HG02981 (cell line): ENCODE results near the gene MARVELD1.

Experiments
- ATAC-seq: cut with Tn5 transposase; IDR thresholded peaks from one replicate; pipeline ENCODE4 v1.9.1; 2021; ENCODE audit warnings: mild to moderate bottlenecking, moderate library complexity; ENCODE audit not compliant: unreplicated experiment

Gene MARVELD1

GRCh38 chr10:97719602-97720001 lies 6.1 kb downstream of the MARVELD1 start:
- ATAC-seq, result no peak

DNA sequence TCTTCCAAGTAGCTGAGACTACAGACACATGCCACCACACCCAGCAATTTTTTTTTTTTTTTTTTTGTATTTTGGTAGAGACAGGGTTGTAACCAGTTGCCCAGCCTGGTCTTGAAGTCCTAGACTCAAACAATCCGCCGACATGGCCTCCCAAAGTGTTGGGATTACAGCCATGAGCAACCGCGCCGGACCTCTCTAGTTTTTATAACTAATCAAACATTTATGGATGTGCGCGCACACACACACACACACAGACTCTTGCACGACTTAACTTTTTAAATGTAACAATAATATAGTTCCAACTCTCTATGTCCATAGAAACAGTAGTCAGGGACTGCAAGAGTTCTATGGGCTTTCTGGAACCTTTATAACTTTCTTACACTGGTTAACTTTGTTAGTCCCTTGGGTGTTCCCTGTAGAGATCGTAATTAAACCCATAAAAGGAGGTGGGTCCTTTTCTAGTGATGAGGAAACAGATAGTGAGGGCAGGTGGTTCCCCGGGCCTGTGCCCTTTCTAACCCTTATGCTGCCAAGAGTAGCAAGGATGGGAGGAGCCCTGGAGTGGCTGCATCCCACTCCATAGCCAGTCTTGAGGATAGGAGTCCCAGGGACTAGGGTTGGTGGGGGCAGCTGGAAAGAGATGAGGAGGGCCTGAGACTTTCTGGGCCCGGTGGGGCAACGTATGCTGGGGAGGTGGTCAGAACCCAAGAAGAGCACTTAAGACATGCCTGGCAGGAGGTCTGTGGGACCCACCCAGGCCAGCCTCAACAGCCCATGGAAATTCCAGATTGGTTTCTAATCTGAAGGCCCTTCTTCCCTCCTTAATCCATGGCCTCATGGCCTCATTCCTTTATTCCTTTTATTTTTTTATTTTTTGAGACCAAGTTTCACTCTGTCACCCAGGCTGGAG lies 8.6 kb downstream of the MARVELD1 start:
- no peak for ATAC-seq

GRCh38 chr10:97723001-97723400 lies 9.5 kb downstream of the MARVELD1 start:
- no peak for ATAC-seq

GRCh38 chr10:97724341-97724941 lies 10.9 kb downstream of the MARVELD1 start:
- no peak for ATAC-seq

GRCh38 chr10:97726636-97727178 lies 13.2 kb downstream of the MARVELD1 start:
- ATAC-seq, result no peak

DNA sequence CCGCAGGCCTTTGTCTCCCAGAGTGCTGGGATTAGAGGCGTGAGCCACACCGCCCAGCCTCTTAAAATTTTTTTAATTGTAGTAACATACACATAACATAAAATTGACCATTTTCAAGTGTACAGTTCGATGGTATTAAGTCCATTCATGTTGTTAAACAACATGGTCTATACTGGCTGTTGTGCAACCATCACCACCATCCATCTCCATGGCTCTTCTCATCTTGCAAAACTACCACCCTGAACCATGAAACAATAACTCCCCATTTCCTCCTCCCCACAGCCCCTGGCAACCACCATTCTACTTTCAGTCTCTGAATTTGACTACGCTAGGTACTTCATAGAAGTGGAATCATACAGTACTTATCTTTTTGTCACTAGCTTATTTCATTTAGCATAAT lies 15.5 kb downstream of the MARVELD1 start:
- no peak for ATAC-seq

- ATAC-seq, result no peak
Measured at GRCh38 chr10:97731346-97732051, 18.0 kb downstream of the MARVELD1 start.

DNA sequence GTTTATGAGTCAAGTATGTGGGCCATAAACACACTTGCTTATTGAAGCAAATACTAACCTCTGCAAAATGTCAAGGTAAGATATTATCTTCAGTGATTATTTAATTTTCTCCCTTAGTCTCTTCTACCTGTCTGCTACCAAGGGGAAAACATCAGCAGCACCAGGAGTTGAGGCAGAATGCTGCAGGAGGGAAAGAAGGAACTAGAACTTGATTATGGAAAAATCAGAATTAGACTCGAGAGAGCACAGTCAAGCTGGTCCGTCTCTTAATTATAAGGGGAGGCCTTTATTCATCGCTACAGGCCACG lies 18.5 kb downstream of the MARVELD1 start:
- ATAC-seq, result no peak

DNA sequence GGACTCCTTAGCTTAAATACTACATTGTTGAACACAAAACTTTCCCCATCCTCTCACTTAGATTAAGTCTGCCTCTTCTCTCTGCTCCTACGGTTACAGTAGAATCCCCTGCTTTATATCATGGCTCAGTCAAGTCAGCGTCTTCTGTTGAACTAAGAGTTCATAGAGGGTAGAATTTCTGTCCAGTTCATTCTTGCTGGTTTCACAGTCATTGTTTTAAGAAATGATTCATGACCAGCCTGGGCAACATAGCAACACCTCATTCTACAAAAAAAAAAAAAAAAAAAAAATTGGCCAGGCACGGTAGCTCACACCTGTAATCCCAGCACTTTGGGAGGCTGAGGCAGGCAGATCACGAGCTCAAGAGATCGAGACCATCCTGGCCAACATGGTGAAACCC lies 19.7 kb downstream of the MARVELD1 start:
- ATAC-seq, result no peak

- ATAC-seq, result no peak
Measured at GRCh38 chr10:97734021-97734420, 20.5 kb downstream of the MARVELD1 start.

- peak; percentile 16 for ATAC-seq
Measured at GRCh38 chr10:97736403-97736901, 22.9 kb downstream of the MARVELD1 start.

DNA sequence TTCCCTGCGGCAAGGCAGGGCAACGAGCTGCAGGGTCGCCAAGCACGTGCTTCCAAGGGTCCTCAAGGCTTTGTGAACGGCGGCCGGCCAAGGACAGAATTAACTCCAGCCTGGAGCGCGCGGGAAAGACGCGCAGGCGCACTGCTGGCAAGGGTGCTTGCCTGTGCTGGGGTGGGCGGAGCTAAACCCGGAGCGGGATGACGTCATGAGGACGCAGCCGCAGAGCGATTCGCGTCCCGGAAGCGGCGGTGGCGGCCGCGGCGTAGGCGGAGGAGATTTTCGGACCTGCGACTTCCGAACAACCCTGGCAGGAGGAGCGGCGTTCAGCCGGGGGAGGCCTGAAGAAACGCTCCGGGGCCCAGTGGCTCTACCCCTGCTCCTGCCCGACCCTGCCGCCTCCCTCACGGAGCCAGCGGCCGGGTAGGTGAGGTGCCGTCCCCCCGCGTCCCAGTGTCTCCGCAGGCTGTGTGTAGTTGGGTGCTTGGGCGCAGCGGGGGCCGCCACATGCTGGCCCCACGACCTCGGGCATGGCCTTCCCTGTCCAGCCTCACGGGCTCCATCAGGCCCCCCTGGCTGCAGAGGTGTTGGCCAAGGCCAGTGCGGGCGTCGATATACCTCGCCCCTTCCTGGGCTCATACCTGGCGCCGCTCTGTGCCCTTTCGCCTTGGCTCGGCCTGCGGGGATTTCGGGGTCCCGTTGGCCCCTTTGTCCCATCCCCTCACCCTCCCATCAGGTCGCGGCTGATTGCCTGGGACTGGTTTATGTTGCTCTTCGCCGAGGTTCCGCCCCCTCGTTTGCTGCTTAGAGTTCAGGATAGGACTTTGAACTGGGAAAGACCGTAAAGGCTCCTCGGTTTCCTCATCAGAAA lies 23.6 kb downstream of the MARVELD1 start, which contains the start of gene ZFYVE27:
Gene ZFYVE27, plus strand, starts transcription at position 227 of the 868 bp plus-strand sequence. CDS start 1,350 bp downstream, outside the sequence.
- ATAC-seq, result peak; percentile 69

GRCh38 chr10:97737770-97738265 lies 24.3 kb downstream of the MARVELD1 start:
- peak; percentile 6 for ATAC-seq

- no peak for ATAC-seq
Measured at GRCh38 chr10:97738616-97739015, 25.1 kb downstream of the MARVELD1 start.

GRCh38 chr10:97740613-97741012 lies 27.1 kb downstream of the MARVELD1 start:
- no peak for ATAC-seq

- ATAC-seq, result no peak
Measured at GRCh38 chr10:97743169-97743943, 29.8 kb downstream of the MARVELD1 start.

GRCh38 chr10:97744405-97745035 lies 31.0 kb downstream of the MARVELD1 start:
- no peak for ATAC-seq

DNA sequence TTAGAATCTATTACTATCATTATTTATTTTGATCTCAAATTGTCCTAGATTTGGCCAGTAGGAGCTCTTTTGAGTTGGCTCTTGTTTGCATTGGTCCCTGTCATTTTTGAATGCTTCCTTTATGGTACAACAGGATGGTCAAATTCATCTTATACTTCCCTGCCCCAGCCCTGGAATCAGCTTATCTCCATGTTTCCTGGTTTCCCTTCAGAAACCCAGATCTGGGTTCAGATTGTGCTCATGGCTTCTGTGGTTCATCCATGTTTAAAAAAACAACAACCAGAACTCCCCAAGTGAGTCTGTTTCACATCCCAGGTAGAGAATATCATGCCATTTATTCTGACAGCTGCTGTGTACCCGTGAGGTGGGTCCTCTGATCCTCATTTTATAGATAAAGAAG lies 34.0 kb downstream of the MARVELD1 start:
- no peak for ATAC-seq

DNA sequence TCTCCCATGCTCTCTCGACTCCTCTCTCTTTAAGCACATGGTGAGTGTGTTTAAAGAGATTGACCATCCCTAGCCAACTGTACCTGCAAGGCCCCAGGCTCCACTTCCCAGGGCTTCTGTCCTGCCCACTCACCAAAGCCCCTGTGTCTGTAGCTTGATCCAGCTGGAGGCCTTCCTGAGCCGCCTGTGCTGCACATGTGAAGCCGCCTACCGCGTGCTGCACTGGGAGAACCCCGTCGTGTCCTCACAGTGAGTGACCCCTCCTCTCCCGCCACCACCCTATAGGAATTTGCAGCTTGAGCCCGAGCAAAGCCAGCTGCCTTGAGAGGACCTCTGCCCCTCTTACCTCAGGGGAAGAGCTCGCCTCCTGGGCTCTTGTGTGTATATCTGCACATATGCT lies 34.6 kb downstream of the MARVELD1 start:
- ATAC-seq, result no peak
